Endothelial cell of umbilical vein (primary cell): ENCODE data around the gene UPP2. TPM values are rescaled to one million over a fixed set of nuclear protein-coding genes. Genes with fewer than 3 reads are reported as not detected.

ENCODE experiments used
- BruUV-seq: library from RNA; stranded (reverse); fragments of 400-500 nt; replicated peaks from 2 replicates; lab custom pipeline; 2021; lab: Mats Ljungman, UMichigan
- CTCF ChIA-PET: fragments of 300-600, 350-600 bp; sonication (Branson Sonifier 250); formaldehyde crosslinking; loops from one replicate; lab custom pipeline; 2021; ENCODE audit warnings: antibody characterized with exemption, inconsistent platforms; lab: Charles Lee
- POLR2A ChIA-PET: fragments of 300-600, 350-600 bp; sonication (Branson Sonifier 250); formaldehyde crosslinking; loops from one replicate; lab custom pipeline; 2021; ENCODE audit warnings: antibody characterized with exemption, inconsistent platforms; lab: Charles Lee
- DNase-seq: peaks from one replicate; pipeline ENCODE4 v3.0.0-alpha.2; 2011; ENCODE audit warnings: low read depth, low spot score
- FAIRE-seq: peaks from 2 replicates; lab custom pipeline; 2011; peaks lifted over from hg19 to GRCh38; lab: Jason Lieb, UNC
- H2AFZ ChIP-seq: 2 replicates; pipeline ENCODE4 v1.6.0; 2012; ENCODE audit warnings: low read depth, low read length, control low read depth, inconsistent platforms
- H3K27ac ChIP-seq: 2 replicates; pipeline ENCODE4 v1.5.1; 2011; ENCODE audit warnings: low read depth, mild to moderate bottlenecking, control low read depth, low read length, moderate library complexity; ENCODE audit not compliant: insufficient read depth
- H3K27me3 ChIP-seq, 2 experiments: 2 replicates each; pipeline versions ENCODE4 v1.6.0 to v1.6.1; 2011; ENCODE audit warnings: low read length in 2 of 2, mixed read lengths in 1 of 2; ENCODE audit not compliant: control insufficient read depth in 2 of 2, insufficient read depth in 2 of 2
- H3K36me3 ChIP-seq, 2 experiments: 2 replicates in 1 of 2; 3 replicates in 1 of 2; pipeline ENCODE4 v1.5.1; 2011; ENCODE audit warnings: low read length in 2 of 2, mild to moderate bottlenecking in 1 of 2, moderate library complexity in 1 of 2; ENCODE audit not compliant: control insufficient read depth in 2 of 2, insufficient read depth in 2 of 2; ENCODE audit errors: extremely low read depth in 1 of 2
- H3K4me1 ChIP-seq: 3 replicates; pipeline ENCODE4 v1.5.1; 2011; ENCODE audit warnings: mild to moderate bottlenecking, low read length; ENCODE audit not compliant: control insufficient read depth, insufficient read depth; ENCODE audit errors: extremely low read depth
- H3K4me2 ChIP-seq: 2 replicates; pipeline ENCODE4 v1.6.1; 2011; ENCODE audit warnings: low read length, control low read depth, mixed read lengths; ENCODE audit not compliant: insufficient read depth
- H3K4me3 ChIP-seq, 3 experiments: fragments of 200-600 bp in 1 of 3; sonication (generic), shearing (Covaris generic) in 1 of 3; replicated peaks in 1 of 3; 2 replicates each; pipeline ENCODE4 v1.5.1; 2011 to 2016; ENCODE audit warnings: control low read depth in 3 of 3, low read length in 3 of 3, mild to moderate bottlenecking in 2 of 3, inconsistent platforms in 1 of 3, low read depth in 1 of 3, moderate library complexity in 1 of 3; ENCODE audit not compliant: insufficient read depth in 1 of 3
- H3K79me2 ChIP-seq: 2 replicates; pipeline ENCODE4 v1.6.0; 2012; ENCODE audit warnings: low read length, inconsistent platforms; ENCODE audit not compliant: control insufficient read depth, insufficient read depth
- H3K9ac ChIP-seq: replicated peaks from 2 replicates; pipeline ENCODE3; 2011; ENCODE audit warnings: low read length, control low read depth; ENCODE audit not compliant: insufficient read depth; ENCODE audit errors: extremely low read depth
- H3K9me1 ChIP-seq: replicated peaks from 3 replicates; pipeline ENCODE4 v1.6.0; 2011; ENCODE audit warnings: mild to moderate bottlenecking, low read length; ENCODE audit not compliant: control insufficient read depth, insufficient read depth; ENCODE audit errors: extremely low read depth
- H3K9me3 ChIP-seq: replicated peaks from 2 replicates; pipeline ENCODE4 v1.5.1; 2012; ENCODE audit warnings: low read length, inconsistent platforms; ENCODE audit not compliant: control insufficient read depth, insufficient read depth
- H4K20me1 ChIP-seq: replicated peaks from 2 replicates; pipeline ENCODE3; 2011; ENCODE audit warnings: mild to moderate bottlenecking, low read length; ENCODE audit not compliant: control insufficient read depth, insufficient read depth; ENCODE audit errors: extremely low read depth
- CTCF ChIP-seq, 2 donors: IDR thresholded peaks; 1 replicate in 1 of 2; 2 replicates in 1 of 2; pipeline ENCODE4 v1.5.1; 2011; ENCODE audit warnings: low read length in 2 of 2, mild to moderate bottlenecking in 2 of 2, moderate library complexity in 2 of 2, control low read depth in 1 of 2, inconsistent platforms in 1 of 2, low read depth in 1 of 2; ENCODE audit not compliant: insufficient read depth in 1 of 2; ENCODE audit errors: extremely low read depth in 1 of 2
- EZH2 ChIP-seq: IDR thresholded peaks from 2 replicates; pipeline ENCODE4 v1.6.1; 2012; ENCODE audit warnings: borderline replicate concordance, low read depth, mild to moderate bottlenecking, moderate library complexity, low read length, inconsistent platforms; ENCODE audit not compliant: severe bottlenecking
- FOS ChIP-seq: IDR thresholded peaks from 2 replicates; pipeline ENCODE4 v1.6.1; 2011; ENCODE audit warnings: mild to moderate bottlenecking, low read length, moderate library complexity, borderline replicate concordance; ENCODE audit not compliant: insufficient read depth
- GATA2 ChIP-seq: IDR thresholded peaks from 2 replicates; pipeline ENCODE4 v1.7.0; 2011; ENCODE audit warnings: low read depth, mild to moderate bottlenecking, moderate library complexity, mixed read lengths, low read length; ENCODE audit not compliant: insufficient read length, insufficient read depth
- JUN ChIP-seq: IDR thresholded peaks from 2 replicates; pipeline ENCODE4 v1.6.1; 2011; ENCODE audit warnings: borderline replicate concordance, low read depth; ENCODE audit not compliant: insufficient read length, insufficient read depth
- MAX ChIP-seq: IDR thresholded peaks from 2 replicates; pipeline ENCODE4 v1.6.1; 2011; ENCODE audit not compliant: insufficient read depth, insufficient read length
- MYC ChIP-seq: IDR thresholded peaks from one replicate; pipeline ENCODE4 v1.6.1; 2011; ENCODE audit warnings: mild to moderate bottlenecking, low read depth, low read length
- POLR2A ChIP-seq: IDR thresholded peaks from 2 replicates; pipeline ENCODE4 v1.6.1; 2012; ENCODE audit warnings: low read depth, mild to moderate bottlenecking, control low read depth, low read length
- POLR2AphosphoS5 ChIP-seq: IDR thresholded peaks from 2 replicates; pipeline ENCODE4 v1.6.1; 2012; ENCODE audit warnings: low read depth, mild to moderate bottlenecking, control low read depth, low read length, moderate library complexity; ENCODE audit not compliant: insufficient read depth
- dilution Hi-C: fragments of 300-500 bp; cut with MboI; formaldehyde crosslinking; loops from one replicate; pipeline ENCODE4 v1.15.0; 2019; ENCODE audit warnings: low sequenced_read_pairs; ENCODE audit not compliant: extremely low pct_ligation_motif_present
- intact Hi-C: fragments of 100-400 bp; cut with micrococcal nuclease; formaldehyde crosslinking; loops from one replicate; pipeline ENCODE4 v1.10.0; 2022
- polyA plus RNA-seq, 4 experiments: library from polyadenylated mRNA; depleted of rRNA in 3 of 4; stranded (reverse) in 3 of 4; unstranded in 1 of 4; fragments of >200 nt; gene quantifications; 2 replicates each; pipeline versions ENCODE4 v1.2.1 to v1.2.3, GENCODE V29; 2011 to 2012; ENCODE audit warnings: missing spikeins in 1 of 4
- total RNA-seq: library from RNA; stranded (reverse); gene quantifications from 2 replicates; pipeline ENCODE4 v1.2.3, GENCODE V29; 2021

UPP2 gene
- total and polyA plus RNA-seq, 2 donors (not counting 3 experiments of a cell fraction or from before 2014, with no cell fraction given) = not detected

GRCh38 chr2:158071018-158071417 is 30.7 kb upstream of the UPP2 start:
- Histone ChIP-seq H3K9me1 (no peaks in the 10 kb centered on the region), H2AFZ (no peak overlapping the region), H3K4me3 (no peak overlapping the region), H3K4me1 (no peaks in the 10 kb centered on the region), H3K79me2 (no peaks in the 10 kb centered on the region), H4K20me1 (no peaks in the 10 kb centered on the region), H3K9ac (no peak overlapping the region), H3K27ac (no peak overlapping the region), H3K4me2 (no peak overlapping the region), H3K9me3 (no peaks in the 10 kb centered on the region), H3K27me3 (no peaks in the 10 kb centered on the region), H3K36me3 (no peaks in the 10 kb centered on the region)
- ChIA-PET POLR2A (no interaction called here), CTCF (interaction anchor here (2.4 kb wide), 1 partner anchor 47 kb away, joined by 7 read pairs; no protein-coding TSS in a partner anchor)
- dilution Hi-C loops = no loop called here
- DNase-seq (no peak), FAIRE-seq (no peak)
- BruUV-seq = no TSS peak
- intact Hi-C loops = no loop called here
- no peak for TF ChIP-seq MAX
- no peak for TF ChIP-seq JUN
- no peak for TF ChIP-seq FOS
- no peak for TF ChIP-seq CTCF (IDR thresholded peaks at IDR 0.05; ENCODE audit: extremely low read depth in 1 of 2, insufficient read depth in 1 of 2, low read depth in 1 of 2, low read length in 2 of 2)
- TF ChIP-seq EZH2 = no peak
- TF ChIP-seq POLR2A = no peak
- TF ChIP-seq GATA2 = no peak
- no peak for TF ChIP-seq POLR2AphosphoS5
- no peak for TF ChIP-seq MYC
